Measurements from ENCODE around the gene OPTN. TPM values are rescaled to one million over a fixed set of nuclear protein-coding genes. Genes with fewer than 3 reads are reported as not detected.
"Not testable (repeated sequence)": the region's sequence is repeated elsewhere in the genome, so short reads cannot be mapped to it uniquely, and the experiment has no call there.

OPTN gene
- total and polyA plus RNA-seq, 4 donors: 54.3 to 68.5 (median 61.0) TPM

DNA sequence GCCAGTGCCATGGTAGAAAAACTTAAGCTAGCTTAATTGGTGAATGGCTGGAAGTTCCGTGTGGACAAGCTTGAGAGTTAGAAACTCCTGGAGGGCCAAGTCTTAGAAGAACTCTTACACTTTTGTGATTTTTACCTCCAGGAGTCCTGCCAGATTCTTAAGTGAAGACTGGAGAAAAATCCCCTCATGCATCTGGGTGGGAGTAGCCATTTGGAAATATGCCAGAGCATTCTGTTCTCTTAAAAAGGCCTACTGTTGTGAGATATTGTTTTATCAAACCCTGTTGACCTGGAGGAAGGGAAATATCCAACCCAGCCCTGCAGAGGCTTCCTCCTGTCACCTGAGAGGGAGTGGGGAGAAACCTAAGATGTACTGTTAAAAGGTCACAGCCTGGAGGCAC is 43.8 kb downstream of the OPTN start:
- Histone ChIP-seq H3K36me3 (ENCODE audit: control insufficient read depth, insufficient read depth, low read length) (peaks cover 2% of the 10 kb centered on the region), H3K4me3 (ENCODE audit: low read depth, low read length) (no peak overlapping the region), H3K27ac (ENCODE audit: low read depth, low read length) (no peak overlapping the region), H3K9me3 (ENCODE audit: control insufficient read depth, insufficient read depth, low read length) (no peaks in the 10 kb centered on the region), H3K27me3 (ENCODE audit: control insufficient read depth, insufficient read depth, low read length) (no peaks in the 10 kb centered on the region), H3K4me1 (ENCODE audit: control insufficient read depth, insufficient read depth, low read length) (no peaks in the 10 kb centered on the region)
- no CpG with 5 or more reads among the region's 1 CpG for WGBS (ENCODE audit: insufficient coverage)
- DNase-seq (ENCODE audit: low read depth in 4 of 6, low spot score in 6 of 6): no peak

DNA sequence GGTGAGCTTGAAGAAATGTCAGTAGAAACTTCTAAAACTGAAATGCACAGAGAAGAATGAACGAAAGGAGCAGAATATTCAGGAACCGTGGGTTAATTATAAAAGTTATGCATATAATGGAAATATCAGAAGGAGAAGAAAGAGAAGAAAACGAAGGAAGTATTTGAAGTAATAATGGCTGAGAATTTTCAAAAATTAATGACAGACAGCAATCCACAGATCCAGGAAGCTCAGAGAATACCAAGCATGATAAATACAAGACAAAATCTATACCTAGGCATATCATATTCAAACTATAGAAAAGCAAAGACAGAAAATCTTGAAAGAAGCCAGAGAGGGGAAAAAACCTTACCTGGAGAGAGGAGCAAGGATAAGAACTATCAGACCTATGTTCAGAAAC is 44.9 kb downstream of the OPTN start:
- no peak overlapping the region for H3K27ac ChIP-seq (ENCODE audit: low read depth, low read length)
- no peaks in the 10 kb centered on the region for H3K9me3 ChIP-seq (ENCODE audit: control insufficient read depth, insufficient read depth, low read length)
- DNase-seq (ENCODE audit: low read depth in 4 of 6, low spot score in 6 of 6): no peak
- no peak overlapping the region for H3K4me3 ChIP-seq (ENCODE audit: low read depth, low read length)
- H3K27me3 ChIP-seq (ENCODE audit: control insufficient read depth, insufficient read depth, low read length): no peaks in the 10 kb centered on the region
- WGBS (ENCODE audit: insufficient coverage): 88% methylated on average over 2 of the region's 3 CpGs
- H3K36me3 ChIP-seq (ENCODE audit: control insufficient read depth, insufficient read depth, low read length): peaks cover 2% of the 10 kb centered on the region
- H3K4me1 ChIP-seq (ENCODE audit: control insufficient read depth, insufficient read depth, low read length): no peaks in the 10 kb centered on the region

DNA sequence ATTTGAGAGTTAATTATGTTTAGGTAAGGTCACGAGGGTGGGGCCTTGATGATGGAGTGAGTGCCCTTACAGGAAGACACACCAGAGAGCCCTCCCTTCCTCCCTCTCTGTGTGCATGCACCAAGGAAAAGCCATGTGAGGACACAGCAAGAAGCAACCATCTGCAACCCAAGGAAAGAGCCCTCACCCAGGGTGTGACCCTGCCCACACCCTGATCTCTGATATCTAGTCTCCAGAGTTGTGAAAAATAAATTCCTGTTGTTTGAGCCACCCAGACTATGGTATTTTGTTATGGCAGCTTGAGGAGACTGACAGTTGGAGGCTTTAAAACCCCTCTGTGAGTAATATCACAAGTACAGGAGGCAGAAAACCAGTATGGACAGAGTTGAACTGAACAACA is 46.4 kb downstream of the OPTN start:
- Histone ChIP-seq H3K4me1 (ENCODE audit: control insufficient read depth, insufficient read depth, low read length) (no peaks in the 10 kb centered on the region), H3K27ac (ENCODE audit: low read depth, low read length) (no peak overlapping the region), H3K4me3 (ENCODE audit: low read depth, low read length) (no peak overlapping the region), H3K27me3 (ENCODE audit: control insufficient read depth, insufficient read depth, low read length) (no peaks in the 10 kb centered on the region), H3K9me3 (ENCODE audit: control insufficient read depth, insufficient read depth, low read length) (no peaks in the 10 kb centered on the region), H3K36me3 (ENCODE audit: control insufficient read depth, insufficient read depth, low read length) (peaks cover 2% of the 10 kb centered on the region)
- no peak for DNase-seq (ENCODE audit: low read depth in 4 of 6, low spot score in 6 of 6)
- WGBS (ENCODE audit: insufficient coverage): no CpG with 5 or more reads among the region's 1 CpG

DNA sequence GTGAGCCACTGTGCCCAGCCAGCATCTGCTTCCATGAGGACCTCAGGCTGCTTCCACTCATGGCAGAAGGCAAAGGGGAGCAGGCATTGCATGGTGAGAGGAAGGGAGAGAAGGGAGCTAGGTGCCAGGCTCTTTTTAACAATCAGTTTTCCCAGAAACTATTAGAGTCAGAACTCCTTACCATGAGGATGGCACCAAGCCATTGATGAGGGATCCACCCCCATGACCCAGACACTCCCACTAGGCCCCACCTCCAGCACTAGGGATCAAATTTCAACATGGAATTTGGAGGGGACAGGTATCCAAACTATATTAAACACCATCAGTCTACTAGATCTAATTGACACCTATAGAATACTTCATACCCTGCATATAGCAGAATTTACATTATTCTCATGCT is 47.2 kb downstream of the OPTN start:
- Histone ChIP-seq H3K27ac (ENCODE audit: low read depth, low read length) (no peak overlapping the region), H3K4me1 (ENCODE audit: control insufficient read depth, insufficient read depth, low read length) (no peaks in the 10 kb centered on the region), H3K27me3 (ENCODE audit: control insufficient read depth, insufficient read depth, low read length) (no peaks in the 10 kb centered on the region), H3K36me3 (ENCODE audit: control insufficient read depth, insufficient read depth, low read length) (peaks cover 2% of the 10 kb centered on the region), H3K4me3 (ENCODE audit: low read depth, low read length) (no peak overlapping the region), H3K9me3 (ENCODE audit: control insufficient read depth, insufficient read depth, low read length) (no peaks in the 10 kb centered on the region)
- no peak for DNase-seq (ENCODE audit: low read depth in 4 of 6, low spot score in 6 of 6)

DNA sequence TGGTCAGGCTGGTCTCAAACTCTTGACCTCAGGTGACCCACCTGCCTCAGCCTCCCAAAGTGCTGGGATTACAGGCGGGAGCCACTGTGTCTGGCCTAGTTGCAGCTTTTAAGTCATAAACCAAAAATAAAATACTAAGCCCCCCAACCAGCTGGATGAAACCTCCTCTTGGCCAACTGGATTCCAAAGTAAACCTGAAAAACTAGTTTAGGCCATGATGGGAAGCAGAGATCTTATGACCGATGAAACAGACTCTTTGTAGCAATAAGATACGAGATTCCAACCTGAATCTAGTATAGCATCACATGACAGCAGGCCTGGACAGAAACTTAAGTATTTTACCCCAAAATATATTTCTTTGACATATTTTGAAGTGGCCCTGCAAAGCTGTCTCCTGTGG is 52.3 kb downstream of the OPTN start:
- no CpG with 5 or more reads among the region's 3 CpGs for WGBS (ENCODE audit: insufficient coverage)
- no peak overlapping the region for H3K27ac ChIP-seq (ENCODE audit: low read depth, low read length)
- H3K27me3 ChIP-seq (ENCODE audit: control insufficient read depth, insufficient read depth, low read length): no peaks in the 10 kb centered on the region
- H3K9me3 ChIP-seq (ENCODE audit: control insufficient read depth, insufficient read depth, low read length): no peaks in the 10 kb centered on the region
- no peaks in the 10 kb centered on the region for H3K36me3 ChIP-seq (ENCODE audit: control insufficient read depth, insufficient read depth, low read length)
- no peak overlapping the region for H3K4me3 ChIP-seq (ENCODE audit: low read depth, low read length)
- H3K4me1 ChIP-seq (ENCODE audit: control insufficient read depth, insufficient read depth, low read length): no peaks in the 10 kb centered on the region
- DNase-seq (ENCODE audit: low read depth in 4 of 6, low spot score in 6 of 6): no peak

DNA sequence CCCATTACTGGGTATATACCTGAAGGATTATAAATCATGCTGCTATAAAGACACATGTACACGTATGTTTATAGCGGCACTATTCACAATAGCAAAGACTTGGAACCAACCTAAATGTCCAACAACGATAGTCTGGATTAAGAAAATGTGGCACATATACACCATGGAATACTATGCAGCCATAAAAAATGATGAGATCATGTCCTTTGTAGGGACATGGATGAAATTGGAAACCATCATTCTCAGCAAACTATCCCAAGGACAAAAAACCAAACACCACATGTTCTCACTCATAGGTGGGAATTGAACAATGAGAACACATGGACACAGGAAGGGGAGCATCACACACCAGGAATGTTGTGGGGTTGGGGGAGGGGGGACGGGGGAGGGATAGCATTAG is 55.9 kb downstream of the OPTN start:
- H3K4me1 ChIP-seq (ENCODE audit: control insufficient read depth, insufficient read depth, low read length); H3K9me3 ChIP-seq (ENCODE audit: control insufficient read depth, insufficient read depth, low read length); DNase-seq (ENCODE audit: low read depth in 4 of 6, low spot score in 6 of 6); H3K27ac ChIP-seq (ENCODE audit: low read depth, low read length); H3K36me3 ChIP-seq (ENCODE audit: control insufficient read depth, insufficient read depth, low read length); H3K27me3 ChIP-seq (ENCODE audit: control insufficient read depth, insufficient read depth, low read length); H3K4me3 ChIP-seq (ENCODE audit: low read depth, low read length): not testable (repeated sequence)
- no CpG with 5 or more reads among the region's 4 CpGs for WGBS (ENCODE audit: insufficient coverage)

DNA sequence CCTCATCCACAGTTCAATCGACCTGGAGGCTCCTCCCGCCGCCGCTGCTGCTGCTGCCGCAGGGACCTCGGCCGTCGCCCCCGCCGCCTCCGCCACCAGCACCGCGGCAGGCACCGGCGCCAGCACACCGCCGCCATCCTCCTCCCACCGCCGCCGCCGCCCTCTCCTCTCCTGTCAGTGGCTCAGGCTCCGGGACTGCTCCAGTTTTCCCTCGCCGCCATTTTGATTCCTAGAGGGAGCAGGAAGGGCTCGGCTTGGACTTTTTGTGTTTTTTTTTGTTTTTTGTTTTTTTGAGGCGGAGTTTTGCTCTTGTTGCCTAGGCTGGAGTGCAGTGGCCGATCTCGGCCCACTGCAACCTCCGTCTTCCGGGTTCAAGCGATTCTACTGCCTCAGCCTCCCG is 58.4 kb downstream of the OPTN start:
- no peak overlapping the region for H3K4me3 ChIP-seq (ENCODE audit: low read depth, low read length)
- DNase-seq (ENCODE audit: low read depth in 4 of 6, low spot score in 6 of 6): peak in 1 of 6 donors; percentile 4

DNA sequence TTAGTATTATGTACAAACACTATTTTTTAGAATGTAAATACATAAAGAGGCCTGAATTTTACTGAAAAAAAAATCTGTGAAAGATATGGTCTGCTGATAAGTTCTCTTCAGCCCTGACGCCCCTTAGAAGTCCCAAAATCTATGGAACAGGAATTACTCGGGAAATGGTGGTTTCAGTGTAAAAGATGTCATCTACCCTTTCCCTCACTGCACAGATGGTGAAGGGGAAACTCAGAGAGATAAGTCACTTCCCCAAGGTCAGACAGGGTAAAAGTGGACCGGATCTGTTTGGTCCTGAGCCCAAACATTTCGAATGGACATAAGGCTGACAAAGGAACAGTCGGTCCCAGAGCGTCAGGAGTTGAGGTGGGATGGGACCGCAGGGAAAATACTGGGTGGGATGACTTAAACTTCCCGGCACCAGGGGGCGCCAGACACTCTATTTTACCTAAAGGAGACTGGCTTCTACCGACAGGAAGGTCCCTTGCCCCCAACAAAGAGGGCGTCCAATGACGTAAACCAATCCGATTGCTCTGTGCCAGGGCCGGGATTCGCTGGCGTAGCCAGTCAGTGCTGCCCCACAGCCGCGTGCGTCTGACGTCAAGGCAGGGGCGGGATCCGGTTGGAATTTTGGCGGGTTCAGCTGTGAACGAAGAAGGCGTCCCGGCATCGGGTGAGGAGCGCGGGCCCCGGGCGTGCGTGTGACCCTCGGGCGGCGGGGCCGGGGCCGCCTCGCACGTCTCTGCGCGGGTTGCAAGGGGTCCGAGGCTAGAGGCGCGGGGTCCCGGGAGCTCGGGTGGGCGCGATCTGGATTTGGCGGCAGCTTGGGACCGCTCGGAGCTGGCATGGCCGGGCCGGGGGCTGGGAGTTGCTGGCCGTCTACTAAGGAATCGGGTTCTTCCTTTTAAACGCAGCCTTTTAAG is 61.2 kb downstream of the OPTN start, which contains the start of gene MCM10:
Gene MCM10 (plus strand): TSS at position 625 of the 923 bp plus-strand sequence. CDS start 2,645 bp downstream, outside the sequence.
- under 1% methylated on average over 51 of the region's 56 CpGs for WGBS (ENCODE audit: insufficient coverage)
- H3K4me1 ChIP-seq (ENCODE audit: control insufficient read depth, insufficient read depth, low read length): peaks cover 7% of the 10 kb centered on the region
- H3K27me3 ChIP-seq (ENCODE audit: control insufficient read depth, insufficient read depth, low read length): no peaks in the 10 kb centered on the region
- no peak within 1 kb of the TSS for H3K27ac ChIP-seq (ENCODE audit: low read depth, low read length)
- H3K4me3 ChIP-seq (ENCODE audit: low read depth, low read length): peak within 1 kb of the TSS; percentile 35
- no peaks in the 10 kb centered on the region for H3K9me3 ChIP-seq (ENCODE audit: control insufficient read depth, insufficient read depth, low read length)
- H3K36me3 ChIP-seq (ENCODE audit: control insufficient read depth, insufficient read depth, low read length): no peaks in the 10 kb centered on the region
- peak; percentile 92 to 100 (median 98) for DNase-seq (ENCODE audit: low read depth in 4 of 6, low spot score in 6 of 6)

More for the DNA sequence above, 58.4 kb downstream of the OPTN start:
- Histone ChIP-seq H3K36me3 (ENCODE audit: control insufficient read depth, insufficient read depth, low read length) (no peaks in the 10 kb centered on the region), H3K27ac (ENCODE audit: low read depth, low read length) (no peak overlapping the region), H3K4me1 (ENCODE audit: control insufficient read depth, insufficient read depth, low read length) (peaks cover 7% of the 10 kb centered on the region), H3K9me3 (ENCODE audit: control insufficient read depth, insufficient read depth, low read length) (no peaks in the 10 kb centered on the region), H3K27me3 (ENCODE audit: control insufficient read depth, insufficient read depth, low read length) (no peaks in the 10 kb centered on the region)
- 70% methylated on average over 32 of the region's 32 CpGs for WGBS (ENCODE audit: insufficient coverage)

DNA sequence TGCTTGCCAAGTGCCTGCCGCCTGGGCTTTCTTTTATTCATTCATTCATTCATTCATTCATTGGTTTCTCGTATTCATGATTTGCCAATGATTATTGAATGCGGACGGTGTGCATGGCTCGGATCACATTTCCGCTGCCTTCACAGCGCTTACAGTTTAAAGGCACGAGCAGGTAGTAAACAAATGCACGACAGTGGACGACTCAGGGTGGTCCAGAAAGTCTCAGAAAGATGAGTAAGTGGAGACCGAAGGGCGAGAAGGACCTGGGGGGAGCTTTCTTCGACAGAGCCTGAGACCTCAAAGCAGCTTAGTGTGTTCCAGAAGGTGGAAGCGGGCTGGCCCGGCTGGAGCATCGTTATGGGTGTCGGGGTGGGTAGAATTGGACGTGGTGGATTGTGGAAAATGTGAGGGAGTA is 61.9 kb downstream of the OPTN start:
- H3K27ac ChIP-seq (ENCODE audit: low read depth, low read length): no peak overlapping the region
- DNase-seq (ENCODE audit: low read depth in 4 of 6, low spot score in 6 of 6): no peak
- peak overlapping the region; percentile 35 for H3K4me3 ChIP-seq (ENCODE audit: low read depth, low read length)
- no peaks in the 10 kb centered on the region for H3K9me3 ChIP-seq (ENCODE audit: control insufficient read depth, insufficient read depth, low read length)
- 0% methylated on average over 16 of the region's 18 CpGs for WGBS (ENCODE audit: insufficient coverage)
- peaks cover 2% of the 10 kb centered on the region for H3K36me3 ChIP-seq (ENCODE audit: control insufficient read depth, insufficient read depth, low read length)
- peaks cover 7% of the 10 kb centered on the region for H3K4me1 ChIP-seq (ENCODE audit: control insufficient read depth, insufficient read depth, low read length)
- no peaks in the 10 kb centered on the region for H3K27me3 ChIP-seq (ENCODE audit: control insufficient read depth, insufficient read depth, low read length)

DNA sequence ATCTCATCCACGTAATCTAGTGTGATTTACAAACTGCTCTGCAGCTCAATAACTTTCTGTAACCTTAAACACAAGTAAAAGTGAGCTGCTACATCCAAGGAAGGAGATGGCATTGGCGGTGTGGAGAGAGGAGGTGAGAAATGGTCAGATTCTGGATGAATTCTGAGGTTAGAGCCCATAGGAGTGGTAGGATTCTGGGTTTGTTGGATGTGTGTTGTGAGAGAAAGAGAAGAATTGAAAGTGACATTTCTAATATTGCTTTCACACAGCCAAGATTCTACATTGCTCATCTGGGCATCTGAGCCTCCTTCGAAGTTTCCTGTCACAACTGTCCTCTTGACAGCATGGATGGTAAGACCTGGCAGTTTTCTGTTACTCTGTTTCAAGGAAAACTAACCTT is 63.9 kb downstream of the OPTN start:
- H3K4me1 ChIP-seq (ENCODE audit: control insufficient read depth, insufficient read depth, low read length): peaks cover 7% of the 10 kb centered on the region
- no peak for DNase-seq (ENCODE audit: low read depth in 4 of 6, low spot score in 6 of 6)
- no peak overlapping the region for H3K27ac ChIP-seq (ENCODE audit: low read depth, low read length)
- H3K36me3 ChIP-seq (ENCODE audit: control insufficient read depth, insufficient read depth, low read length): peaks cover 2% of the 10 kb centered on the region
- no peak overlapping the region for H3K4me3 ChIP-seq (ENCODE audit: low read depth, low read length)
- no peaks in the 10 kb centered on the region for H3K27me3 ChIP-seq (ENCODE audit: control insufficient read depth, insufficient read depth, low read length)
- WGBS (ENCODE audit: insufficient coverage): 100% methylated on average over 1 of the region's 3 CpGs
- H3K9me3 ChIP-seq (ENCODE audit: control insufficient read depth, insufficient read depth, low read length): no peaks in the 10 kb centered on the region

Data from spinal cord (tissue), 10 donors.